GM21723 (cell line): ENCODE measurements around the gene CHD6.

Experiments used
- ATAC-seq: cut with Tn5 transposase; IDR thresholded peaks from one replicate; pipeline ENCODE4 v1.9.1; 2021; ENCODE audit warnings: mild to moderate bottlenecking, moderate library complexity; ENCODE audit not compliant: unreplicated experiment

The CHD6 gene

GRCh38 chr20:41376349-41376748 is 241.8 kb downstream of the CHD6 start:
- no peak for ATAC-seq

DNA sequence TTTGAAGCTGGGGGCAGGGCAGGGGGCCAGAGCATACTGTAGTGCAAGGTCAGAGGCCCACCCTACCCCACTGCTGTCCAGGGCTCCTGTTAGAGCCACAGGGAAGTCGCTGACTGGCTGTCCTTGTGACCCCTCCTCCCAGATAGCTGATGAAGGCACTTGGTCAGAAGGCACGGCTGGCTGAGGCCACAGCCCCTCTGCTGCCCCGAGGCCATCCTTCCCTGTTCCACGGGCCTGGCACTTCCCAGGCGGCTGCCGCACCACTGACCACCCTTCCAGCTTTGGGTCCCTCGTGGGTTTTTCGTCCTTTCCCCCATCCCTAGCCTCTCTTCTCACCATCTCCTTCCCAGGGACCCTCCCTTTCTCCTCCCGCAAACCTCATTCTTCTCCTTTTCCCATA is 242.3 kb downstream of the CHD6 start:
- no peak for ATAC-seq

DNA sequence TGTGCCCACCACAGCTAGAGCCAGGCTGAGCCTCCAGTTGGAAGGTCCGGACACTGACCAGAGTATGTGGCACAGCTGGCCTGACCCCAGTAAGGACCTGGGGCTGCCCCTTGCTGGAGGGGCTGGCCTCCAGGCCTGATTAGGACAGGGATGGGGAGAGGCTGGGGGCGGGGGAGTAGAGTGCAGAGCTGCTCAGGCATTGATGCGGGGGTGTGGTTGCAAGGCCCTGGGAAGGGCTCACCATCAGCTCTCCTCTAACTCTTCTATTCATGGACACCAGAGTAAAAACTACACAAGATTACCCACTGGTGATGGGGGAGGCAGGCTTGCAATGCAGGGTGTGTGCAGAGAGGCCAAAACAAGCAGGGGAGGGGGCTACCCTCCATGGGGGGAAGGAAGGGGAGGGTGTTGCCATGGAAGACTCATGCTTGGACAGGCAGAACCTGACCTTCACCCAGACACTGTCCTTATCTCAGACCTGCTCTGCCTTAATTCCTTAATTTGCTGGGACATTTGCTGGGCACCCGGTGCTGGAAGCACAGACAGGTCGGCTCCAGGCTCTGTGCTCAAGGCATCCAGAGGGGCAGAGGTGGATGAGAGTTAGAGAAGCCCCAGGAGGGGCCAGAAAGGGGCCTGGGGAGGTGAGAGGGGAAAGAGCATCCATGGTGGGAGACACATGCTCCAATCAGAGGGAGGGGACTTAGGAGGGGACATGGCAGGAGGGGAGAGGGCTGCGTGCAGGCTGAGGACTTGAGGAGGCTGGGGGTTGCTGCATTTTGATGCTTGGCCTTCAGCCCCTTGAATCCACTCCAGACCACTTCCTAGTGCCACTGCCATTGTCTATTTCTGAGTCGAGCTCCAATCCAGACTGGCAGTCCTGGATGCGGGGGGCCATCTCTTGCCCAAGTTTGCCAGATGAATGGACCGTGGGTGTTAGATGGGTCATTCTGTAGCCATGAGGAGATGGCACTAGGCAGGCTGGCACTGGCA is 244.0 kb downstream of the CHD6 start:
- ATAC-seq, result no peak

- ATAC-seq, result no peak
Measured at GRCh38 chr20:41373251-41373783, 244.9 kb downstream of the CHD6 start.

DNA sequence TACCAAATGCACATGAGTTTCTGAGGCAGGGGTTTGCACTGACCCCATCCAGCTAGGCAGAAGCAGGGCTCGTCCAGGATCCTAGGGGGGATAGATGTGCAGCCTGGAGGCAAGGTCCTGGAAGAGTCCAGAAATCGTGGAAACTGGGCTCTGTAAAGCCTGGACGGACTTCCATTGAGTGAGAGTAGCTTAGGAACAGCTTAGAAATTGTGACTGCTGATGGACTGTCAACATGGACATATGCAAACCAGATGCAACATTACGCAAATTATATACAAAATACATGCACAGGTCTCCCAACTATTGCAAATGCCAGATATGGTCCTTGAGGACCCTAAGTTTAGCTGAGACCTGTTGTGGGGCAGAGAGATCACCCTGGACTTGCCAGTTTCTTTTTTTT is 246.8 kb downstream of the CHD6 start:
- ATAC-seq, result no peak

DNA sequence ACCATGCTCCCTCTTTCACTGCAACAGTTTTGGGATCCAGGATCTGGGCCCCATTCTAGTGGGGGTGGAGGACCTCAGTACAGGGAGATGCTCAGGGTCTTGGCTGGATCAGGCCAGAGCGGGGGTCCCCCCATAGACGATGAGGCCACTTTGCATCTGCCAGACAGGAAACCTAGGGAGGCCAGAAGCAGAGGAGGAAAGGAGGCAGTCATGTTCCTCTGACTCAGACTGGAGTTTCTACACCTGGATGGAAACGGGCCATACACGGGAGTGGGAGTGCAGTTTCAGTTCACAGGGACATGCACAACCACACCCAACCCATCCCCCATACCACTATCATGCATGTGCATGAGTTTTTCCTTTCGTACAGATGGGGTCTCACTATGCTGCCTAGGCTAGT is 248.0 kb downstream of the CHD6 start:
- no peak for ATAC-seq

GRCh38 chr20:41369673-41370072 is 248.5 kb downstream of the CHD6 start:
- no peak for ATAC-seq

DNA sequence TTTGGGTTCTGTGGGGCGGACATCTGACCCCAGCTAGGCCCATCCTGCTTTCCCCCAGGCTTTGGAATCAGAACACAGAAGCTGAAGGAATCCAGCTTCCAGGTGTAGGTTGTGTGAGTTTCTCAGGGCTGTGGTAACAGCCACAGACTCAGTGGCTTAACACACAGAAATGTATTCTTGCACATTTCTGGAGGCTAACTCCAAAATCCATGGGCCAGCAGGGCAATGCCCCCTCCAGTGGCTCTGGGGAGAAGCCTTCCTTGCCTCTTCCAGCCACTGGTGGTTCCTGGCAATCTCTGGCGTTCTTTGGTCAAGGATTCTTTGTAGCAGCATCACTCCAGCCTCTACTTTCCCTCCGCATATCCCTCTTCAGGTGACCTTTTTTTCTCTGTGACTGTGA is 250.2 kb downstream of the CHD6 start:
- no peak for ATAC-seq

DNA sequence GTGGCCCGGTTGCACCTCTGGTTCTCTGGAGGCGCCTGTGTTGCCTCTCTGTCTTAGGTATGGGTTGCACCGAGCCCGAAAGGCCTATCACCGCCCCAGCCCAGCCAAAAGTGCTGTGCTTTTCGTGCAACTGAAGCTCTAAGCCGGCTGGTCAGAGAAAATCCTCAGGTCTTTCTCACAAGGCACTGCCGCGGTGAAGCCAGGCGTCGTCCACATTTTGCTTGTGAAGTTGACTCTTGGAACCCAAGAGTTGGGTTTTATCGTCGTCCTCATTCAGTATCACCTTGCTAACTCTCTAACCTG is 250.8 kb downstream of the CHD6 start:
- ATAC-seq, result no peak

- no peak for ATAC-seq
Measured at GRCh38 chr20:41366546-41367392, 251.4 kb downstream of the CHD6 start, which contains the start of gene EMILIN3. Gene EMILIN3 (minus strand): TSS chr20:41366818. CDS start chr20:41366634, 184 bp downstream.

GRCh38 chr20:41365777-41366545 is 252.2 kb downstream of the CHD6 start:
- ATAC-seq, result no peak

- no peak for ATAC-seq
Measured at GRCh38 chr20:41364967-41365765, 253.0 kb downstream of the CHD6 start.

DNA sequence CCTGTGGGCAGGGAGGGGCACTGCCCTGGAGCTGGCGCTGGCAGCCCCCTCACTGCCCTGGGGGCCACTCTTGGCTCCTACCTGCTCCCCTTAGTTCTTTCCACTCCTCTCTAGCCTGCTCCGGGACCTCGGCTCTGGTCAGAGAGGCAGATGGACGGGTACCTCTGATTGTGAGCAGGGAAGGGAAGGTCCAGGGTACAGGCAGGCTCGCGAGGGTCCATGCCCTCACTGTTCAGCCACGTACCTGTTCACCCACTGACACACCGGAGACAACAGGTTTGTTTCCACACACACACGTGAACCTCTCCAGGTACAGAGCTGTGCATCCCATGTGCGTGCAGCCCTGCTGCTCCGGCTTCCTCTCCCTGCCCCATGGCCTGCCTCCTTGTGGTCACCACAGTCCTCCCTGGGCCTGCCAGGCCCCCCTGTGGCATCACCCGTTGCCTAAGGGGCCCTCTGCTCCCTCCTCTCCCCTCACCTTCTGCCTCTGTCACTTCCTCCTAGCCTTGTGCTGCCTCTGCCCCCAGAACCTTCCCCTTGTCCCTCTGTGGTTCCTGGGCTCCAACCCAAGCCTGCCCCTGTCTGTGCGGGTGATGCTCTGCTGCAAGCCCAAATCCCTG is 253.8 kb downstream of the CHD6 start:
- no peak for ATAC-seq

GRCh38 chr20:41363601-41364000 is 254.6 kb downstream of the CHD6 start:
- ATAC-seq, result no peak

GRCh38 chr20:41362748-41363140 is 255.4 kb downstream of the CHD6 start:
- ATAC-seq, result no peak

DNA sequence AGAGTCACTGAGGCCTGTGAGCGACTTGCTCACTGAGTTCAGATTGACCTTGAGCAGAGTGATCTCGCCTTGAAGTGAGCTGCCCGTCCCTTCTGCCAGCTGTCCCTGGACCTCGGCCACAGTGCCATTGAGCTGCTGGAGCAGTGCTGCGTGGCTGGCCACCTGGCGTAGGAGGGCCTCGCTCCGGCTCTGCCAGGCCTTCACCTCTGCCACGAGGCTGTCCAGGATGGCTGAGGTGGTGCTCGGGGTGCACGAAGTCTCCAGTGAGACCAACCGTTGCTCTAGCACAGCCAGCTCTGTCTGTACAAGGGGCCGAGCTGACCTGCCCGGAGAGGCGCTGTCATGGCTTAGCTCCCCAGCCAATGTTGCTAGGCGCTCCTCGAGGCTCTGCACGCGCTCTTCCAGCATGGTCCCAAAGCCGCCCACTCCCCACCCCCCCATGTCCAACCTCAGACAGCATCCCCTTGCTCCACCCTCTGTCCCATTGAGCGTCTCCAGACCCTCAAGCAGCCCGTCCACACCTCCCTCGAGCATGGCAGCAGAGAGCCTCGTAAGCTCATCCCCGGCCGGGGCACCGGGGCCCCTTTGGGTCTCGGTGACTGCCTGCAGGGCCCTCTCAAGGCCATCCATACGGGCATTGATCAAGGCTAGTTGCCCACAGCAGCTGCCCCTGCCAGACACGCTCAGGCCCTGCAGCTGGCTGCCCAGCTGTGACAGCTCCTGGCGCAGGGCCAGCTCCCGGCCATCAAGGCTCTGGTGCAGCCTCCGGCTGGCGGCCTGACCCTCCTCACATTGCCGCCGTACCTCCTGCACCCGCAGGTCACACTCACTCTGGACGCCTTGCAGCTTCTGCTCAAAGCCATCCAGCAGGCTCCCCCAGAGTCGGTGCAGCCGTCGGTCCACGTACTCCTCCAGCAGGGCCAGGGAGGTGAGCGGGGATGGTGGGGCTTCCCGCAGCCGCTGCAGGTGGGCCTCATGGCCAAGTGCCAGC is 256.1 kb downstream of the CHD6 start:
- no peak for ATAC-seq

DNA sequence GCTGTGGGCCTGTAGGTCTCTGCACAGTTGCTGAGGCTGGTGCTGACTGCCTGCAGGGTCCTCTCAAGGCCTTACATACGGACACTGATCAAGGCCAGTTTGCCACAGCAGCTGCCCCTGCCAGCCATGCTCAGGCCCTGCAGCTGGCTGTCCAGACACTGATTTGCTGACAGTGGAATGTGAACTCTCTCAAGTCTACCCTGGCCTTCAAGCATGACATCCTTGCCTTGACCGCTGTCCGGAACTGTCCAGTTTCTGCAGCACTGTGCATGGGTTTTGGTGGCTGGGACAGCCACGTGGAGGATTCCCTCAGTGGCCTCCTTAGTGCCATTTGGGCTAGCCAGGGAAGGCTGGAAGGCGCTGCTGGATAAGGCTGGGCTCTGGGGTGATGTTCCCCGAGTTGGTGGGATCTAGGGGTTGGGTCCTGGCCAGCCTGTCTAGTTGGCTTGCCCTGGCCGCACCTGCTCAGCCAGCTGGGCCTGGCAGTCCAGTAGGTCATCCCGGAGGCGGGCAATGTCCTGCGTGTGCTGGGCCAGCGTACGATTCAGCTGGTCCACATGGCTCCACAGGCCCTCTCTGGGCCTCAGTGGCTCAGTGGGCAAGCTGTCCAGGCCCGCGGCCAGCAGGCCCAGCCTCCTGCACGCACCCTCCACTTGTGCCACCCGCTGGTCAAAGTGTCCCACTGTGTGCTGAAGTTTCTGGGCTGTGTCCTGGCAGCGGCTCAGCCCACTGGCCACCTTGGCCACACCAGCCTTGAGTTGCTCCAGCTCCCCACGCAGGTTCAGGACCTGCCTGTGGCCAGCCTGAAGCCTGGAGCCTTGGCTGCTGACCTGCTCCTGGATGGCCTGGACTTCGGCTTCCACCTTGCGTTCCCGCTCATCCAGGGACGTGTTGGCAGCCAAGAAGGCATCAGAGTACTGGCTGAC is 257.1 kb downstream of the CHD6 start:
- ATAC-seq, result no peak
